T-helper 1 cell (primary cell): ENCODE results near the gene MAP3K10.
"Not testable (repeated sequence)": the region's sequence is repeated elsewhere in the genome, so short reads cannot be mapped to it uniquely, and the experiment has no call there.

Experiments used
- DNase-seq, 5 donors: peaks; one replicate each; pipeline ENCODE4 v3.0.0-alpha.2; 2012 to 2020
- total RNA-seq, 4 donors: gene quantifications; one replicate each; lab custom pipeline; 2026; lab: John Stamatoyannopoulos, UW

MAP3K10 gene
- total RNA-seq = 14.7 to 27.1 (median 22.9) reads per million in 4 donors

- DNase-seq = peak; percentile 44 to 77 (median 61)
Observed at GRCh38 chr19:40190891-40191835, at the start of gene MAP3K10. TSS of gene MAP3K10 (plus strand) at chr19:40191426. CDS start at chr19:40192032, 606 bp downstream.

- no peak for DNase-seq
Observed at GRCh38 chr19:40141551-40141950, 49.7 kb upstream of the MAP3K10 start.

DNA sequence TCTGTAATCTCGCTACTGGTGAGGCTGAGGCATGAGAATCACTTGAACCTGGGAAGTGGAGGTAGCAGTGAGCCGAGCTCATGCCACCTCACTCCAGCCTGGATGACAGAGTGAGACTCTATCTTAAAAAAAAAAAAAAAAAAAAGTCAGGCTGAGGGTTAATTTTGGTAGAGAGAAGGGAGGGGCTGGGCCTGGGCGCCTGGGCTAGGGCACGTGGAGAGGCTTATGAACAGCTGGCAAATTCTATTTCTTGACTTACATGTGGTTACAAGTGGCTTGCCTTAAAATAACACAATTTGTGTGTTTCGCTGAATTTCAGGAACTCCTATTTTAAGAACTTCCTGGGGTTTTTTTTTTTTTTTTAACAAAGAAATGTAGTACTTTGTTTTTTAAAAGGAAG is 47.6 kb upstream of the MAP3K10 start:
- peak in 3 of 5 donors; percentile 16 to 49 (median 19) for DNase-seq

DNA sequence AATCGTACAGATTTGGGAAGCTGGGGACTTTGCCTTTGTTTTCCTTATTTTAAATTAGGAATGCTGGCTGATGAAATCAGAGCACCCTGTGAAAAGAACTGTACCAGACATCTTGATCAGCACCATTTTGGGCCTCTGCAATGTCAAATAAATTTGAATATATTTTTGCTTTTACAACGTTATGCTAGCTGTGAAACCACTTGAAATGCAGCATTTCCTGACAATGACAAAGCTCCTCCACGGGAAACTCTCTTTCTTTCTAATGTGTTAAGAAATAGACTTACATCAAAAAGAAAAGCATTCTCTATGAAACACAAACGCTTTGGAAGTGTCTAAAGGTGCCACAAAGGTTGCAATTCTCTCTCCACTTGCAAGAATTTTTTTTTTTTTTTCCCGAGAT is 47.1 kb upstream of the MAP3K10 start:
- peak in 1 of 5 donors; percentile 50 for DNase-seq

- peak in 1 of 5 donors; percentile 25 for DNase-seq
Observed at GRCh38 chr19:40144947-40145748, 46.1 kb upstream of the MAP3K10 start.

- DNase-seq = not testable (repeated sequence)
Observed at GRCh38 chr19:40145749-40146029, 45.5 kb upstream of the MAP3K10 start.

GRCh38 chr19:40147338-40147692 is 43.9 kb upstream of the MAP3K10 start:
- no peak for DNase-seq

GRCh38 chr19:40147693-40148347 is 43.4 kb upstream of the MAP3K10 start:
- no peak for DNase-seq

GRCh38 chr19:40149501-40149900 is 41.7 kb upstream of the MAP3K10 start:
- no peak for DNase-seq

GRCh38 chr19:40150170-40150569 is 41.1 kb upstream of the MAP3K10 start:
- no peak for DNase-seq

DNA sequence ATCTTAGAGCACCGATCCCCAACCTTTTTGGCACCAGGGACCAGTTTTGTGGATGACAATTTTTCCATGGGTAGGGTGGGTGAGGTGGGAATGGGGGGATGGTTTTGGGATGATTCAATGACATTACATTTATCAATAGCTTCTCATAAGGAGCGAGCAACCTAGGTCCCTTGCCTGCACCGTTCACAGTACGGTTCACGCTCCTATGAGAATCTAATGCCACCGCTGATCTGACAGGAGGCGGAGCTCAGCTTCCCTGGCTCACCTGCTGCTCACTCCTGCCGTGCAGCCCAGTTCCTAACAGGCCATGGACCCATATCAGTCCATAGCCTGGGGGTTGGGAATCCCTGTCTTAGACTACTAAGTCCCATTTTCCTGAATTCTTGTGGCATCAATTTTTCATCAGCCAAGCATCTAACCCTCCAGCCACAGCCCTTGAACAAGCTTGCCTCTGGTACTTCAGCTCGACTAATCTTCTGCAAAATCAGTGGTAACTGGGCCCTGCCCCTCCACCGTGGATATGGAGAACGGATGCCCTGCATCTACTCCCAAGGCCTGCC is 37.0 kb upstream of the MAP3K10 start:
- DNase-seq = no peak

- no peak for DNase-seq
Observed at GRCh38 chr19:40155749-40156265, 35.4 kb upstream of the MAP3K10 start.

GRCh38 chr19:40157059-40157458 is 34.2 kb upstream of the MAP3K10 start:
- no peak for DNase-seq

DNA sequence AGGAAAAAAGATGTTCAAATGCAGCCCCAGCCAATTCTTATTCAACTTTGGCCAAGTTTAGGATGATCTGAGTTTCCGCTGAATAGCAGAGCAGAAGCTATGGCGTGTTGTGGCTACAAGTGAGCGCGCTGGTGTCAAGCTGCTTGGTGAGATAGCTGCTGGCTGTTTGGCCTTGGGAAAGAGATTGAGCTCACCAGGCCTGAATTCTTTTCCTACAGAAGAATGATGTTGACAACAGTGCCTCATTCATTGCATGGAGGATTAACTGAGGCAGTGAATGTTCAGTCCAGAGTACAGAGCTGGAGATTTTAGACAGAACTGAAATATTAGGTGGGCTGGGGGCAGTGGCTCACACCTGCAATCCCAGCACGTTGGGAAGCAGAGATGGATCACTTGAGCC is 31.5 kb upstream of the MAP3K10 start:
- DNase-seq = no peak

GRCh38 chr19:40162104-40162503 is 29.1 kb upstream of the MAP3K10 start:
- no peak for DNase-seq

DNA sequence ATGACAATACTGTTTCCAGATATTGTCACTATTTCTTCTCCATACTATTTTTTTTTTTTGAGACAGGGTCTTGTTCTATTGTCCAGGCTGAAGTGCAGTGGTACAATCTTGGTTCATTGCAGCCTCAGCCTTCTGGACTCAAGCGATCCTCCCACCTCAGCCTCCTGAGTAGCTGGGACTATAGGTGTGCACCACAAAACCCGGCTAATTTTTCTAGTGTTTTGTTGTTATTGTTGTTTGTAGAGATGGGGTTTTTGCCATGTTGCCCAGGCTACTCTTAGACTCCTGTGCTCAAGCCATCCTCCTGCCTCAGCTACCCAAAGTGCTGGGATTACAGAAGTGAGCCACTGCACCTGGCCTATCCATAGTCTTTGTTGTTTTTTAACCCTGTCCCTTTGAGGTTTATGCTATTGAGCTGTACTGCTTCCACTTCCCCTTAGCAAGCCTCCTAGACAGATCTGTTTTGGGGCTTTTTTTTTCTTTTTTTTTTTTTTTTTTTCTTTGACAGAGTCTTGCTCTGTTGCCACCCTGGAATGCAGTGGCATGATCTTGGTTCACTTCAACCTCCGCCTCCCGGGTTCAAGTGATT is 27.6 kb upstream of the MAP3K10 start:
- no peak for DNase-seq

- DNase-seq = peak in 4 of 5 donors; percentile 18 to 43 (median 33)
Observed at GRCh38 chr19:40165362-40165937, 25.8 kb upstream of the MAP3K10 start.

- not testable (repeated sequence) for DNase-seq
Observed at GRCh38 chr19:40169482-40170302, 21.5 kb upstream of the MAP3K10 start.

DNA sequence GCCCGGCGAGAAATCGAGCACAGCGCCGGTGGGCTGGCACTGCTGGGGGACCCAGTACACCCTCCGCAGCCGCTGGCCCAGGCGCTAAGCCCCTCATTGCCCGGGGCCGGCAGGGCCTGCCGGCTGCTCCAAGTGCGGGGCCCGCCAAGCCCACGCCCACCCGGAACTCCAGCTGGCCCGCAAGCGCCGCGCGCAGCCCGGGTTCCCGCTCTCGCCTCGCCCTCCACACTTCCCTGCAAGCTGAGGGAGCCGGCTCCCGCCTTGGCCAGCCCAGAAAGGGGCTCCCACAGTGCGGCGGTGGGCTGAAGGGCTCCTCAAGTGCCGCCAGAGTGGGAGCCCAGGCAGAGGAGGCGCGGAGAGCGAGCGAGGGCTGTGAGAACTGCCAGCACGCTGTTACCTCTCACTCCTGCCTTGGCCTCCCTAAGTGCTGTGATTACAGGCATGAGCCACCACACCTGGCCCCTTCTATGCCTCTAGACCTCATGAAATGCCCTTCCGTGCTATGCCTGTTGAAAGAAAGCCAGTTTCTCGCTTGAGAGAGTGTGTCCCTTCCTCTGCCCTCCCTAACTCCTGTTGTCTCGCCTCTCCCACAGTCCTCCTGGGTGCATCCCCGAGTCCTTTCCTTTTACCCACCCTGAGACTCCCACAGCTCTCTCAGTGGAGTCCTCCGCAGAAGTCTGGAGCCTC is 20.8 kb upstream of the MAP3K10 start:
- not testable (repeated sequence) for DNase-seq

DNA sequence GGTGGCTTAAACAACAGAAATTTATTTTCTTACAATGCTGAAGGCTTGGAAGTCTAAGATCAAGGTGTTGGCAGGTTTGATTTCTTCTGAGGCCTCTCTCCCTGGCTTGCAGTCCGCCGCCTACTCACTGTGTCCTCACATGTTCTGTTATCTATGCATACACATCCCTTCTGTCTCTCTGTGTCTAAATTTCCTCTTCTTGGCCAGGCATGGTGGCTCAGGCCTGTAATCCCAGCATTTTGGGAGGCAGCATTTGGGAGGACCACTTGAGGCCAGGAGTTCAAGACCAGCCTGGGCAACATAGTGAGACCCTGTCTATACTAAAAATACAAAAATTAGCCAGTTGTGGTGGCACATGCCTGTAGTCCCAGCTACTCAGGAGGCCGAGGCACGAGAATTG is 19.9 kb upstream of the MAP3K10 start:
- not testable (repeated sequence) for DNase-seq
